Measurements from ENCODE around the gene COL6A1.
"Not testable (repeated sequence)": the region's sequence is repeated elsewhere in the genome, so short reads cannot be mapped to it uniquely, and the experiment has no call there.

Gene COL6A1

DNA sequence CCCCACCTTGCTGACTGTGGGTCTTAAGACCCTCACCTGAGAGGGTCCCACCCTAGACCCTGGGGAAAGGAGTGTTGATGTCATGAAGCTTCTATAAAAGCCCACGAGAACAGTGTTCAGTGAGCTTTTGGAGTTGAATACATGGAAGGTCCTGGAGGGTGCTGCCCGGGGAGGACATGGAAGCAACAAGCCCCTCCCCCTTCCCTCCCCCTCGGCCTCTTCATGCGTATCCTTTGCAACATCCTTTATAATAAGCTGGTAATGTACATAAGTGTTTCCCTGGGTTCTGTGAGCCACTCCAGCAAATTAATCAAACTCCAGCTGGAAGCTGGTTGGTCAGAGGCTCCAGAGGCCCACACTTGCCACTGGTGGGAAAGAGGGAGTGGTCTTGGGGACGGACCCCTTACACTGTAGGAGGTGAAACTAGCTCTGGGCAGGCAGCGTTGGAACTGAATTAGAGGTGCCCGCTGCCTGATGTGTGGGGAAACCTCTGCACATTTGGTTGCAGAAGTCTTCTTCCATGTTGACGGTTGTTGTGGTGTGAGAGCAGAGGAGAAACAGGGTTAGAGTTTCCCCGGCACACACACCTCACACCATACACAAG is 14.7 kb upstream of the COL6A1 start:
- DNase-seq (ENCODE audit: low read depth in 3 of 3): no peak

DNA sequence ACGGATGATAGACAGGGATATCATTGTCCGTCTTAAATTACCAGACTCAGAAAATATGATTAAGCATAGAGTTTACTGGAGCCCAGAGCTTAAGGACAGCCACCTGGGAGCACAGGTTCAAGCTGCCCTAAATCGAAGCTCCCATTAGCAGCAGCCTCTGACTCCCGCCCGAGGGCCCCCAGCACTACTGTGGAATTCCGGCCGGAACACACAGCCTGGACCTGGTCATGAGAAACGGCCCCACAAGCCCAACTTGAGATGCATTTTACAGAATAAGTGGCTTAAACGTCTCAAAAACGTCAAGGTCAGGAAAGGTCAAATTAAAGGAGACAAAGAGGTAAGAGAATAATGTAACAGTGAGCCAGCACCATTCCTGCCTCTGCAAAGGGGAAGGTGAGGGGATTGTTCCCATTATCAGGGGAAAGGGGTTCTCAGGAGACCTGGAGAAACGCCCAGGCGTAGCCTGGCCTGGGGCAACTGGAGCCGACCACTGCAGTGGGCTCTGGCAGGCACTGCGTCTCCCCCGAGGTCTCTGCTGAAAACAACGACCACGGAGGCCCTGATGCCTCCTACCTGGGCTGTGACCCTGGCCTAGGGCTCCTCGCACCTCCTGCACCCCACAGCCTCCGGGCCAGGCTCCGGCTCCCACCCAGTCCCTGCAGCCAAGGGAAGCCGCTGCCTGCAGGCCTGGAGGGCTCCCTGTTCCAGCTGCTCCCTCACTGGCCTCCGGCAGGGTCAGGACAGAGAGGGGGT is 11.5 kb upstream of the COL6A1 start:
- DNase-seq (ENCODE audit: low read depth in 3 of 3): no peak

DNA sequence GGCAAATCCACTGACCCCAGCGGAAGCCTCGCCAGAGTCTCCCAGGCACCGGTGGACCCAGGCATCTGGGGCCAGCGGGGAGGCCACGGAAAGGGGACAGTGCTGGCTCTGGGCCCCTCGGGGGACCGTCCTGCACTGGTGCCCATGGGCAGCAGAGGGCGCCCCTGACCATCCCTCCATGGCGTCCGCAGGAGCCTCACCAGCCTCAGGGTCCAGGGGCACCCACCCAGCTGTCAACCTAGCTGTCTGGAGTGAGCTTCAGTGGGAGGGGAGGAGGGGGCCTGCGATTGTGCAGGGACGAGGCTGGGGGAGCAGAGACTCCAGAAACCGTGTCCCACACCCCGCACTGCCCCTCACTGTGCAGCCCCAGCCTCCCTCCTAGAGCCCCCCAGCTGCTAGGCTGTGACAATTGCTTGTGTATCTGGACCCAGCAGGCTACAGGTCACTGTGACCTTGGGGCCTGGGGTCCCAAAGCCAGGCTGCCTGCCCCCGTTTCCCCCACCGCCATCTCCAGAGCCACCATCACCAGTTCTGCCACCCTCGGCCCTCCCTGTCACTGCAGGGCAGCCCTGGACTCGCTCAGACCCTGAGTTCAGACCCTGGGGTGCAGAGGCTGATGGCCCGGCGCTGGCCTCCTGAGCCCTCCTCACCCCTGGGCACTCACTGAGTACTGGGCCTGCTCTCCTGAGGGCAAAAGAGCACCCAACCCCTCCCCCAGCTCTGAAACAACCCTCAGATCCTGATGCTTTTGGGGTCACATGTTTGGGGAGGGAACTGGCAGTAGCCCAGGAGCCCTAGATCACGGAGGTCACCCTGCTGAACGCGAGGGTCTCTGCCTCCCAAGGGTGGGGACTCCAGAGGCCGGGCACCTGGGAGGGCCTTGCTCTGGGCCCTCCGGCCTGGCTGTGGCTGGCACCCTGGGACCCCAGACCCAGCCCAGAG is 10.6 kb upstream of the COL6A1 start:
- peak in 1 of 3 donors; percentile 50 for DNase-seq (ENCODE audit: low read depth in 3 of 3)

DNA sequence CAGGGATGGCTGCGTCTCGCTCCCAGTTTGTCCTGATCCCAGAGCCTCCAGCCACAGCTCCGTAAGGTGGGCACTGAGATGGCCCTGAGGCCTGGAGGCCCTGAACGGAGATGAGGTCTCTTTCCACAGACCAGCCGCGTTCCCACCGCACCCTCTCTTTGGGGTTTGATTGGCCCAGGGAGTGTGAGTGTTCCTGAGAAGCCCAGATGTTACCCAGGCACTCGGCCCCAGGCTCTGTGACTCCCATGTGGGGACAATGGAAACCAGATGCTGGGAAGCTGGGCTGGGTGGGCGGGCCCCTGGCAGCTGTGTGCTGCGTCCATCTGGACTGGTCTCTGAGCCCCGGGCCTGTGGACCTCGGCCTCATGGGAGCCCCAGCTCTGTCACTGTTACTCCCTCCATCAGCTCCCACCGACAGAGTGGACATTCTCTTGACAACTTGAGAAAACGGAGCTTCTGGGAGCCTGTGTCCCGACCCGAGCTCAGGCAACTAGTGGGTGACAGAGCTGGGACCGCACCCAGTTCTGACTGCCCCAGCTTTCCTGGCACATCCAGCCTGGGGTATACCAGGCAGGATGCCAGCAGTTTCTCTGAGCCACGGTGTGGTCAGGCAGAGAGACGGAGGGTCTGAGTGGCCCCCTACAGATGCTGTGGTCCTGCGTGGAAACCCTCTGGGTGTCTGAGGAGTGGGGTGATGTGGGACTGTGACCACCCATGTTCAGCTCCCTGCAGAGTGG is 9.8 kb upstream of the COL6A1 start:
- DNase-seq (ENCODE audit: low read depth in 3 of 3): no peak

DNA sequence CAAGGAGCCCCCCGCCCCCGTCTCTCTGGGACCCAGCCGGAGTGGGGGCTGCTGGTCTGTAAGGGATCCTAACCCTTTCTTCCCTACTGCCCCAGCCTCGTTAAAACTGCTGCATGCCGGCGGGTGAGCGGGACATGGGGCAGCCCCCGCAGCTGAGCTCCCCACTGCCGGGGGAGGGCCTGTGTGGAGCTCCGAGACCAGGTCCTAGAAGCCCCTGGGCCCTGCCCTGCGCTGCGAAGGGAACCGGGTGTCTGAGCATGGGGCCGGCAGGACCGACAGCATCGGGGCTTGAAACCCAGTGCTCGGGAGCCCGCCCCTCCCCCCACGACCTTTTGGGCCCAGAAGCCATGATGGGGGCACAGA is 9.2 kb upstream of the COL6A1 start:
- no peak for DNase-seq (ENCODE audit: low read depth in 3 of 3)

DNA sequence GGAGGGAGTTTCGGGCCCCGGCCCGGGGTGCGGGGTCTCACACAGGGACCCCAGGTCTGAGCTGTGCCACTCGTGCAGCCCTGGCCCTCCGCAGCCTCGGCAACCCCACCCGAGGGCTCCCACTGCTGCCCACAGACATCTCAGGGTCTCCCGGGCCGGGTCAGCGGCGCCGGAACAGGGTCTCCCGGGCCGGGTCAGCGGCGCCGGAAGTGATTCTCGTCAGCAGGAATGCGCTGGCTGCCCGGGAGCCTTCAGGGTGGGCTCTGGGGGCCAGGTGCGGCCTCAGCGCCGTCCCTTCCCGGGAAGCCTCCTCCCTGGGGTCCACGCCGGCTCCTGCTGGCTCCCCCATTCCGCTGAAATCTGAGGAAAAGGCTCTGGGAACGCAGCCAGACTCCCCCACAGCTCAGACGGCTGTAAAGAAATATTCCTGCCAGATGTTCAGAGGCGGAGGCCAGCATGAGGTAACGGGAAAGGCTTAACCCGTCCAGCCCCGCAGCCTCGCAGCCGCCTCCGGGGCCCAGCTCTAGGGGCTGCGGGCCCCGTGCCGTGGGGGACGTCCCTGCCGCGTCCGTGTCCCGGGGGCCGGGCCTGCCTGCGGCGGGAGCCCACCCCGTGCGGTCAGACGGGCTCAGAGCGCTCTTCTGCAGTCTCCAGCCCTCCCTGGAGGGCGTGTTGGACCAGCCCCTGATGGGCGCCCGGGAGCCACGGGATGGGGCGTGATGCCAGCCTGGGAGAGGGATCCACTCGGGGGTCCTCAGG is 8.7 kb upstream of the COL6A1 start:
- no peak for DNase-seq (ENCODE audit: low read depth in 3 of 3)

DNA sequence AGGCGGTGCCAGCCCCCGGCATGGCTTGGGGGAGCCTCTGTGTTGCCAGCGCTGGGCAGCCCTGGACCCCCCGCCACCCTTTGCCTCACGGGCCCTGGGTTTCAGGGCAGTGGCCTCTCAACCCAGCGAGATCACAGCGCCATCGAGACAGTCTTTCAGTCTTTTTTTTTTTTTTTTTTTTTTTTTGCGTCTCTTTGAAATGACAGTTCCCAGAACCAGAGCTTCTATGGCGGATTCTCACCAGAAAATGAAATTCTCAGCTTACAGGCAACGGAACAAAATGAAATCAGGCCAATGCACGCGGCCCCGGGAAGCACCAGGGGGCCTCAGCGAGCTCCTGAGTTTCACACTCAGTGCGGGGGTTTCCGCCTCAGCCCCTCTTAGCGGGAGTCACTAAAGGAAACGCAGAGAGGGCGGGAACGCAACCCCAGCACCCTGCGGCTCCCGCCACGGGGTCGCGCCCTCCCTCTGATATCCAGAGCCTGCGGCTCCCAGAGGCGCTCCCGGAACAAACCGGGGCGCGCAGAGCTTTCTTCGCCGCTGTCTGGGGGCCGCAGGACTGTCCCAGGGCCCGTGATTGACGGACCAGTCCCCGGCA is 8.0 kb upstream of the COL6A1 start:
- DNase-seq (ENCODE audit: low read depth in 3 of 3): peak; percentile 37 to 63 (median 59)

DNA sequence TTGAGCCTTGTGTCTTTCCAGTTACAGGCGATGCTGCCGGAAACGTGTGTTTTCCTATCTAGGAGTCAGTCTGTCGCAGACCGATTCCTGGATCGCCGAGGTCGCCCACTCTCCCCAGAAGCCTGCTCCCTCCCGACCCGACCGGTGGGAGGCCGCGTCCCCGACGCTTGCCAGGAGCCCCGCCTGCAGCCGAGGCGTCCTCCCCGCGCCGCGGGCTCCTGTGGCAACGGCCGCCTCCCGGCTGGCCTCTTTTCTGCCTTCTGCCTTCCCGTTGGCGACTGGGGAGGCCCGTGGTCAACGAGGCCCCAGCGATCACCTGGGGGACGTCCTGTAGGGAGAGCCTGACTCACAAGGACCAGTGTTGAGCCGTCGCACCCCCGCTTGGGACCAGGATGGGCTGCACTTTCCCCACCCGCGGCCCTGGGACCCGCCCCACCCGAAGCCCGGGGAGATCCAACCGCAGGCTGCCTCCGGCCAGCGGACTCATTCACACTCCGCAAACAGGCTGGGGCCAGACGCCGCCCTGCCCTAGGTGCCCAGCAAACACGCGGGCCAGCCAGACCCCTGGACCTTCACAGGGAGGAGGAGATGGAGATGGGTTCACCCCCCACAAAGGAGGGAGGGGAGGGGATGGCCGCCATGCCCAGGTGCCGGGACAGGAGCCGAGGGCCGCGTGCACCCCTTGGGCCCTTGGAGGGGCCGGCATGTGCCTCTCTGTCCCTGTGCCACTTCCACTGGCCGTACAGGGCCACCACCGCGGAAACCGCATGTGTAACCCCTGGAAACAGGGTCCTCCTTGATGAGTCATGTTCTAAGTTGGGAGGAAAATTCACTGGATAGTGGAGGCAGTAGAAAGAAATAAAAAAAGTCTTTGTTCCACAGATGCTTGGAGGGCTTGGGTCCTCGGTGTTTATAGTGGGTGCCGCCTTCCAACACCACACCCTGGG is 7.2 kb upstream of the COL6A1 start:
- no peak for DNase-seq (ENCODE audit: low read depth in 3 of 3)

DNA sequence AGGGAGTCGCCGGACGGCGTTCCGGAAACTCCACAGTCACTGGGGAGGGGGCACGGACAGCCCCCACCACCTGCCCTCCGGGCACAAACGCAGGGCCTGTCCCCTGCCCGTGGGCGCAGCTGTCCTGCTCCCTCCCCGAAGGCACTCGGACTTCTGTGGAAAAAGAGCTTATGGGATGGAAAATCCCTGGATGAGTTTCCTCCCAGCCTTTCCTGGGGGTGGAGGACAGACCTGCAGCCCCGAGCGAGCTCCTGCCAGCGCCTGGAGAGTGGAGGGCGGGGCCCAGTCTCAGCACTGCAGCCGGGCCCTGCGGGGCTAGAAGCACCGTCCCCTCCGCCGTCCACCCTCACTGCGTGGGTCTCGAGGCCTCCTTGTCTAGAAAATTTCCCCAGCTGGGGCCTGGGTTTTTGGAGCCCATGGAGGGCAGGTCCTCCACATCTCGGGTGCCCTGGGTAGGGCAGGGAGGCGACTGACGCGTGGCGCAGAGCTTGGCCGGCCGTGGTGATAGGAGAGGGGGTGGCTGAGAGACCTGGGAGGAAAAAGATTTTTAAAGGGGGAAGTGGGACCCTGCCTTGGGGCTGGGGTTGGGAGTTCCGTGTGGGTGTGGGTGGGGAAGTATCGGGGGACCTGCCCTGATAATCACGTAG is 6.4 kb upstream of the COL6A1 start:
- DNase-seq (ENCODE audit: low read depth in 3 of 3): no peak

DNA sequence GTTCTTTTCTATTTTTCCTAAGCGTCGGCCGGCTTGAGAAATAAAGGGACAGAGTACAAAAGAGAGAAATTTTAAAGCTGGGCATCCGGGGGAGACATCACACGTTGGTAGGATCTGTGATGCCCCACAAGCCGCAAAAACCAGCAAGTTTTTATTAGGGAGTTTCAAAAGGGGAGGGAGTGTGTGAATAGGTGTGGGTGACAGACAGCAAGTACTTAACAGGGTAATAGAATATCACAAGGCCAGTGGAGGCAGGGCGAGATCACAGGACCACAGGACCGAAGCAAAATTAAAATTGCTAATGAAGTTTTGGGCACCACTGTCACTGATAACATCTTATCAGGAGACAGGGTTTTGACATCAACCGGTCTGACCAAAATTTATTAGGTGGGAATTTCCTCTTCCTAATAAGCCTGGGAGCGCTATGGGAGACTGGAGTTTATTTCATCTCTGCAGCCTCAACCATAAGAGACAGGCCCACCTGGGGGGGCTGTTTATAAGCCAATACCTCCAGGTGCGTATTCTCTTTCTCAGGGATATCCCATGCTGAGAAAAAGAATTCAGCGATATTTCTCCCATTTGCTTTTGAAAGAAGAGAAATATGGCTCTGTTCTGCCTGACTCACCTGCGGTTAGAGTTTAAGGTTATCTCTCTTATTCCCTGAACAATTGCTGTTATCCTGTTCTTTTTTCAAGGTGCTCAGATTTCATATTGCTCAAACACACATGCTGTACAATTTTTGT is 5.7 kb upstream of the COL6A1 start:
- DNase-seq (ENCODE audit: low read depth in 3 of 3): not testable (repeated sequence)

DNA sequence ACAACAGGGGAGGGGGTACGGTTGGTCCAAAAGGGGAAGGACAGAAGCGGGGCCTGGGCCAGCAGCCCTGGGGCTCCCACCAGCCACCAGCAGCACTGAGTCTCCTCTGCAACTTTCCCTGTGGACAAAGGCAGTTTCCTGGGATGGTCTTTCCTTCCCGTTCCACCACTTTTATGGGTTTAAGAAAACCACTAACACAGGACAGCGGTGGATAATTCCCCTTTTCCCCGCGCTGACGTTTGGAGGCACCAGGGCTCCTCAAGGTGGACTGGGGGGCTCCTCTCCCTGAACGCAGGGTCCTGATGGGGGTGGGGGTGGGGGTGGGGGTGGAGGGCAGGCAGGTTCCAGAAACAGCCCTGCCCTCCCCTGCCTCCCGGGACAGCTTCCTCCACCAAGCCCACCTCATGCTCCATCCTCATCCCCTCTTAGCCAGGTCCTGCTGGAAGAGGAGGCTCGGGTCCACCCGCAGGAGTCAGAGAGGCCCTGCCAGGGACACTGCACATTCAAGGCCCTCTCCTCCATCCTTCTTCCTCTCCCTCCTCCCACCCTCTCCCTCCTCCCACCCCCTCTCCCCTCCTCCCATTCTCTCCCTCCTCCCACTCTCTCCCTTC is 4.8 kb upstream of the COL6A1 start:
- no peak for DNase-seq (ENCODE audit: low read depth in 3 of 3)

DNA sequence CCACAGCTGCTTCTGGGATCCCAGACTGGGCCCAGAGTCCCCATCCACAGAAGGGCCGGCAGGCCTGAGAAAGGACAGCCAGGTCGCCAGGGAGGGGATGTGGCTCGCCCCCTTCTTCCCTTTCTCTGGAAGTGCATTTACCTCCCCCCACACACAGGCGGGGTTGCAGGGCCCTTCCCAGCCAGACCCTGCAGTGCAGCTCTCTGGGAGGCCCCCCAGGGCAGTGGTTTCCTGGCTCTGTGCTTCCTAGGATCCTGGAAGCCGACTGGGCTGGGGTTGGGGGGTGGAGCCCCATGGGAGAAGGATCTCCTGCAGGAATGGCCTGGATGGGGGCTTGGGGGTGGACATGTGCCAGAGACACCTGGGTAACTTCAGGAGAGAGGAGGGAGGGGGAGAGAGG is 4.2 kb upstream of the COL6A1 start:
- no peak for DNase-seq (ENCODE audit: low read depth in 3 of 3)

DNA sequence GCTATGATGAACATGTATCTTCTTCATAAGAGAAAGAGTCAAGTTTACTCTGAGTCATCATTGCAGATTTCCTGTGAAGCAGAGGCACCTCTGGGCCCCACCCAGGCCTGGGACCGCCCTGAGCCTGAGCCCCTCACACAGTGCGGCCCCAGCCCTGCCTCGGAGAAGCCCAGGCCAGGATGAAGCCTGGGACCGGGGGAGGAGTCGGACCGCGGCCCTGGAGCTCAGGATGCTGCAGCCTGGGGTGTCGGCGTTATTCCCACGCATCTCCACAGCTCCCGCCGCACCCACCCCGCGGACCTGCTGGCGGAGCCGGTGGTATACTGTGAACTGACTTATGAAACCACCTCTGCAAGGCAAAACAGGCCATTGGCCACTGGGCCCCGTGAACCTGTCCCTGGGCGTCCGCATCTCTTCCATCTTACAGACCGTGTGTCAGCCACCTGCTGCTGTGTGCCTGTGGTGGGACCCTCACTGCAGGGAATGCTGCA is 2.4 kb upstream of the COL6A1 start:
- DNase-seq (ENCODE audit: low read depth in 3 of 3): no peak

DNA sequence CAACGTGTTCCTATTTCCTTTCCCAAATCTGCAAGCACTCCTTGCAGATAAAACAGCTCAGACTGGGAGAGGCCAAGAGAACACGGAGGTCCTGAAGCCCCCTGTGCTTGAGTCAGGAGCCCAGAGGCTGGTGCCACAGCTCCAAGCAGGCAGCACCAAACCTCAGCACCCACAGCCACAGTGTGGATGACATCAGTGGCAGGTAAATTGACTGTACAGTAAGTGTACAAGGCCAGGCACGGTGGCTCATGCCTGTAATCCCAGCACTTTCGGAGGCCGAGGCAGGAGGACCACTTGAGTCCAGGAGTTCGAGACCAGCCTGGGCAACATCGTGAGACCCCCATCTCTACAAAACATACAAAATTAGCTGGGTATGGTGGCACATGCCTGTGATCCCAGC is 1.9 kb upstream of the COL6A1 start:
- DNase-seq (ENCODE audit: low read depth in 3 of 3): no peak

DNA sequence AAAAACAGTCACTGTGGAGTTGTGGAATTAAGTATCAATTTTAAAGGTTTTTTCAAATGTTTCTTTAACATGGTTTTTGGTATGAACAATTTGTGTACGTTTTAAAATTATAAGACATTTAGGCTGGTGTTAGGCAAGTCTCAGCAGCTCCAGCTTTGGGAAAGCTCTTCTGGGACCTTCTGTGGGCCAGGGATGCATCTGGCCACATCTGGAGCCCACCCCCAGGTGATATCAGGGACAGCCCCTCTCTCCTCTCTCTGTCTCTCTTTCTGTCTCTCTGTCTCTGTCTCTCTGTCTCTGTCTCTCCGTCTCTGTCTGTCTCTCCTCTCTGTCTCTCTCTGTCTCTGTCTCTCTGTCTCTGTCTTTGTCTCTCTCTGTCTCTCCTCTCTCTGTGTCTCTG is 1.3 kb upstream of the COL6A1 start:
- no peak for DNase-seq (ENCODE audit: low read depth in 3 of 3)

DNA sequence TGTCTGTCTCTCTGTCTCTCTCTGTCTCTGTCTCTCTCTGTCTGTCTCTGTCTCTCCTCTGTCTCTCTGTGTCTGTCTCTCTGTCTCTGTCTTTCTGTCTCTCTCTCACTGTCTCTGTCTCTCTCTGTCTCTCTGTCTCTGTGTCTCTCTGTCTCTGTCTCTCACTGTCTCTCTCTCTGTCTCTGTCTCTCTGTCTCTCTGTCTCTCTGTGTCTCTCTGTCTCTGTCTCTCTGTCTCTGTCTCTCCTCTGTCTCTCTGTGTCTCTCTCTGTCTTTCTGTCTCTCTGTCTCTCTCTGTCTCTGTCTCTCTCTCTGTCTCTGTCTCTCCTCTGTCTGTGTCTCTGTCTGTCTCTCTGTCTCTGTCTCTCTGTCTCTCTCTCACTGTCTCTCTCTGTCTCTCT is 873 bp upstream of the COL6A1 start:
- DNase-seq (ENCODE audit: low read depth in 3 of 3): no peak

DNA sequence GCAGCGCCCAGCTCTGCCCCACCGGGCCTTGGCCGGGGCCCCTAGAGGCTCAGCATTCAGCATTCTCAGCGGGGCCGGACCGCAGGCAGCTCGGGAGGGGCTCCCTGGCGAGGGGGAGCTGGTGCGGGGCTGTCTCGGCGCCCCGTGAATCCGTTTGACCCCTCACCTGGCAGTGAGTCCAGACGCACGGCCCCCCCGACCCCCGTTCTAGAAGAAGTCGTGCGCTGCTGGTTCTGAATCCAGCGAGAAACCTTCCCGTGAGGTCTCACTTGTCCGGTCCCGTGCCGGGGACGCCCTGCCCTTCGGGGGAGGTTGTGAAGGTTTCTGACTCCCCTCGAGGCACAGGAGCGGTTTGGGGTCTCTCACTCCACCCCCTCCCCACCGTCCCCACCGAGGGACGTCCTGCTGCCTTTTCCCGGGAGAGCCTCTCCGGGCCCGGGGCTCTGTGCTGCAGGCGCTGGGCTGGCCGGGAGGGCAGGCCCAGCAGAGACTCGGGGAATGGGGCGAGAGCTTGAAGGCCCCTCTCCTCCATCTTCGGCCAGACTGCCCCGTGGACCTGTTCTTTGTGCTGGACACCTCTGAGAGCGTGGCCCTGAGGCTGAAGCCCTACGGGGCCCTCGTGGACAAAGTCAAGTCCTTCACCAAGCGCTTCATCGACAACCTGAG is 655 bp downstream of the COL6A1 start:
- no peak for DNase-seq (ENCODE audit: low read depth in 3 of 3)

Data from stimulated activated CD4-positive, alpha-beta T cell treated with anti-CD3 and anti-CD28 coated beads, TNF-alpha, amount 100 ng/mL, for 48 hours (primary cell).